ENCODE data around the gene CTSA.
"Not testable (repeated sequence)": the region's sequence is repeated elsewhere in the genome, so short reads cannot be mapped to it uniquely, and the experiment has no call there.

The CTSA gene

DNA sequence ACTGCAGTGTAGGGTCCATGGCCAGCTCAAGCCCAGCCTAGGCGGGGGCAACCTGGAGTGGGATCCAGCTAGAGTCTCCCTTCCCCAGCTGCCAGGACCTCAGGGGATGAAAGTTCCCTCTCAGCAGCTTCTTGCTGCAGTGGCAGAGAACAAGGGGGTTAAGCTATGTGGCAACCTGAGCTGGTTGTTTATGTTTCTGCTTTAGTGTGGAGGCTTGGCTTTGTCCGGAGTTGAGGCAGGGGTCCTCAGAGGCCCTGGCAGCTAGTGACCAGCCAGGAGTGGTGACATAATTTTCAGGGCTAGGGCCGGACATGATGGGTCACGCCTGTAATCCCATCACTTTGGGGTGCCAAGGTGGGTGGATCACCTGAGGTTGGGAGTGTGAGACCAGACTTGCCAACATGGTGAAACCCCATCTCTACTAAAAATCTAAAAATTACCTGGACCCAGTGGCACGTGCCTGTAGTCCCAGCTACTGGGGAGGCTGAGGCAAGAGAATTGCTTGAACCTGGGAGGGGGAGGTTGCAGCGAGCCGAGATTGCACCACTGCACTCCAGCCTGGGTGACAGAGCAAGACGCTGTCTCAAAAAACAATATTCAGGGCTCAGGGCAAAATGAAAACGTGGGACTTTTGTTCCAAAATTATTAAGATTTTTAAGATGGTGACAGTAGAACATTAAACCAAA lies 34.8 kb downstream of the CTSA start:
- peak overlapping the region; percentile 31 for H3K27ac Mint-ChIP-seq
- no peaks in the 10 kb centered on the region for H3K36me3 Mint-ChIP-seq
- no peaks in the 10 kb centered on the region for H3K4me1 Mint-ChIP-seq
- H3K4me3 Mint-ChIP-seq, result no peak overlapping the region
- DNase-seq (ENCODE audit: low spot score in 2 of 2), result no peak
- no peak for ATAC-seq (ENCODE audit: low read depth)
- peaks cover 4% of the 10 kb centered on the region for H3K27me3 Mint-ChIP-seq
- H3K9me3 Mint-ChIP-seq, result no peaks in the 10 kb centered on the region

GRCh38 chr20:45926731-45927070 lies 35.6 kb downstream of the CTSA start:
- DNase-seq (ENCODE audit: low spot score in 2 of 2) (no peak), ATAC-seq (ENCODE audit: low read depth) (no peak)
- Mint-ChIP-seq H3K9me3 (no peaks in the 10 kb centered on the region), H3K27ac (no peak overlapping the region), H3K27me3 (peaks cover 1% of the 10 kb centered on the region), H3K4me3 (no peak overlapping the region), H3K4me1 (no peaks in the 10 kb centered on the region), H3K36me3 (no peaks in the 10 kb centered on the region)

DNA sequence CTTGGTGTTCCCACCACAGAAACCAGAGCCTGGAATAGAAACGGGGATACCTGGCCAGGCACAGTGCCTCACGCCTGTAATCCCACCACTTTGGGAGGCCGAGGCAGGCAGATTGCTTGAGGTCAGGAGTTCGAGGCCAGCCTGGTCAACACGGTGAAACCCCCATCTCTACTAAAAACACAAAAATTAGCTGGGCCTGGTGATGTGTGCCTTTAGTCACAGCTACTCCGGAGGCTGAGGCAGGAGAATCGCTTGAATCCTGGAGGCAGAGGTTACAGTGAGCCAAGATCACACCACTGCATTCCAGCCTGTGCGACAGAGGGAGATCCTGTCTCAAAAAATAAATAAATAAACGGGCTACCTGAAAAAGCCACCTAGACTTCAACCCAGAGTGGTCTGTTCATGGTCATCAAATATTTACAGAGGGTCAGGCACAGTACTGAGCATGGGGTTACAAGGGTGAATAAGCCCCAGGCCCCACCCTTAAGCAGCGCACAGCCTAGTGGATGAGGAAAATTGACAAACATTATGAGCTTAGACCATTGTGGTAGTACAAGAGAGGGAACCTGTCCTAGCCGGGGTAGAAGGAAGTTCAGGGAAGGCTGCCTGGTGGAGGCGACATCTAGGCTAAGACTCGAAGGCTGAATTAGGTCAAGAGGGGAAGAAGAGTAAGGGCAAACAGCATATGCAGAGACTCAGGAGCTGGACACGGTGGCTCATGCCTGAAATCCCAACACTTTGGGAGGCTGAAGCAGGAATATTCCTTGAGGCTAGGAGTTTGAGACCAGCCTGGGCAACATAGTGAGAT lies 36.1 kb downstream of the CTSA start:
- Mint-ChIP-seq H3K36me3 (no peaks in the 10 kb centered on the region), H3K9me3 (no peaks in the 10 kb centered on the region), H3K27me3 (no peaks in the 10 kb centered on the region), H3K4me3 (no peak overlapping the region), H3K4me1 (no peaks in the 10 kb centered on the region), H3K27ac (no peak overlapping the region)
- ATAC-seq (ENCODE audit: low read depth), result no peak
- no peak for DNase-seq (ENCODE audit: low spot score in 2 of 2)

GRCh38 chr20:45931680-45932079 lies 40.5 kb downstream of the CTSA start:
- H3K4me3 Mint-ChIP-seq, result not testable (repeated sequence)

GRCh38 chr20:45933266-45934045 lies 42.3 kb downstream of the CTSA start:
- Mint-ChIP-seq H3K27ac (peak overlapping the region; percentile 98), H3K4me1 (peaks cover 3% of the 10 kb centered on the region), H3K36me3 (peaks cover 6% of the 10 kb centered on the region), H3K9me3 (no peaks in the 10 kb centered on the region), H3K4me3 (peak overlapping the region; percentile 97), H3K27me3 (no peaks in the 10 kb centered on the region)
- no peak for ATAC-seq (ENCODE audit: low read depth)
- peak in 1 of 2 donors; percentile 34 for DNase-seq (ENCODE audit: low spot score in 2 of 2)

More at GRCh38 chr20:45931680-45932079, 40.5 kb downstream of the CTSA start:
- H3K27ac Mint-ChIP-seq; H3K4me1 Mint-ChIP-seq; H3K9me3 Mint-ChIP-seq; DNase-seq (ENCODE audit: low spot score in 2 of 2); H3K36me3 Mint-ChIP-seq; H3K27me3 Mint-ChIP-seq; ATAC-seq (ENCODE audit: low read depth): not testable (repeated sequence)

- H3K4me1 Mint-ChIP-seq, result peaks cover 3% of the 10 kb centered on the region
- H3K27ac Mint-ChIP-seq, result peak overlapping the region; percentile 98
- ATAC-seq (ENCODE audit: low read depth) (peak; percentile 2), DNase-seq (ENCODE audit: low spot score in 2 of 2) (peak in 1 of 2 donors; percentile 36)
- H3K36me3 Mint-ChIP-seq, result peaks cover 11% of the 10 kb centered on the region
- H3K4me3 Mint-ChIP-seq, result peak overlapping the region; percentile 97
- no peaks in the 10 kb centered on the region for H3K9me3 Mint-ChIP-seq
- H3K27me3 Mint-ChIP-seq, result no peaks in the 10 kb centered on the region
These were observed 43.0 kb downstream of the CTSA start for GRCh38 chr20:45934046-45934585.

DNA sequence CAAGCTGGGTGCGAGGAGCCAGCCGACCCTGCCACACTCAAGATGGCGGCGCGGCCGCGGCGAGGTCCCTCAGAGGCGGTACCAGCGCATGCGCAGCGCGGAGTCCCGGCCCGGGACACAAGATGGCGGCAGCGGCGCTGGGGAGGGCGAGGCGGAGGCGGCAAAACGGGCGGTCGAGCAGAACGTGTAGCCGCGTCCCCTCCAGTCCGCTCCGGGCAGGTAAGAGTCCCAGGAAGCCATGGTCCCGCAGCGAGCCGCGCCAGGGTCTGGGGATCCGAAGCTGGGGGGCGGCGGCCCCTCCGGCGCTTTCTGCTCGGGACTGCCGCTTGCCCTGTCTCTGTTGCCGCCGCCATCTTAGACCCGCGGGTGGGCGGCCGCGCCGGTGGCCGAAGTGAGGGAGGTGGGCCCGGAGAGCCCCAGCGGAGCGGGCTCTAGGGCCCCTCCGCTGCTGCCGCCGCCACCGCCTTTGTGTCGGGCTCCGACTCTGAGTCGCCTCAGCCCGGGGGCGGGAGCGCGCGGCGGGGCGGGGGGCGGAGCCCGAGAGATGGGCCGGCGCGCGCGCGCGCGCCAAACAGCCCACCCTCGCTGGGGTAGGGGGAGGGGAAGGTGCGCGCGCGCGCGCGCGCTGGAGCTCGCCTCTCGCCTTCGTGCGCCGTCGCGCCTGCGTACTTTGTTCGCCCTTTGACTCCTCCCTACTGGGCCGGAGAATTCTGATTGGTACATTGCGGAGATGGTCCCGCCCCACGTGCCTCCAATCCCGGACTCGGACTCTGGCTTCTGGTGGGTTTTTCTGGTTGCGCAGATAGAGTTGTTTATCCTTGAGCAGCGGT lies 43.7 kb downstream of the CTSA start, which contains the start of gene PCIF1:
PCIF1 (plus strand) TSS at position 98 of the 830 bp plus-strand sequence. CDS start 4,317 bp downstream, outside the sequence.
- Mint-ChIP-seq H3K27ac (peak within 1 kb of the TSS; percentile 98), H3K36me3 (peaks cover 17% of the 10 kb centered on the region), H3K9me3 (no peaks in the 10 kb centered on the region), H3K4me1 (peaks cover 5% of the 10 kb centered on the region), H3K4me3 (peak within 1 kb of the TSS; percentile 97), H3K27me3 (no peaks in the 10 kb centered on the region)
- ATAC-seq (ENCODE audit: low read depth) (peak; percentile 80), DNase-seq (ENCODE audit: low spot score in 2 of 2) (peak; percentile 98 to 99)

GRCh38 chr20:45935416-45936046 lies 44.4 kb downstream of the CTSA start:
- H3K4me1 Mint-ChIP-seq, result peaks cover 5% of the 10 kb centered on the region
- H3K27me3 Mint-ChIP-seq, result no peaks in the 10 kb centered on the region
- no peaks in the 10 kb centered on the region for H3K9me3 Mint-ChIP-seq
- peak overlapping the region; percentile 98 for H3K27ac Mint-ChIP-seq
- H3K4me3 Mint-ChIP-seq, result peak overlapping the region; percentile 93
- DNase-seq (ENCODE audit: low spot score in 2 of 2) (no peak), ATAC-seq (ENCODE audit: low read depth) (no peak)
- peaks cover 17% of the 10 kb centered on the region for H3K36me3 Mint-ChIP-seq

- ATAC-seq (ENCODE audit: low read depth), result no peak
- Mint-ChIP-seq H3K4me3 (no peak overlapping the region), H3K9me3 (no peaks in the 10 kb centered on the region), H3K27ac (peak overlapping the region; percentile 32), H3K4me1 (peaks cover 5% of the 10 kb centered on the region), H3K27me3 (no peaks in the 10 kb centered on the region), H3K36me3 (peaks cover 17% of the 10 kb centered on the region)
- no peak for DNase-seq (ENCODE audit: low spot score in 2 of 2)
These were observed 46.6 kb downstream of the CTSA start for GRCh38 chr20:45937765-45938164.

- Mint-ChIP-seq H3K4me1 (peaks cover 5% of the 10 kb centered on the region), H3K9me3 (no peaks in the 10 kb centered on the region), H3K36me3 (peaks cover 22% of the 10 kb centered on the region), H3K4me3 (no peak overlapping the region), H3K27ac (no peak overlapping the region), H3K27me3 (no peaks in the 10 kb centered on the region)
- DNase-seq (ENCODE audit: low spot score in 2 of 2), result no peak
- no peak for ATAC-seq (ENCODE audit: low read depth)
These were observed 47.7 kb downstream of the CTSA start for GRCh38 chr20:45938727-45939438.

DNA sequence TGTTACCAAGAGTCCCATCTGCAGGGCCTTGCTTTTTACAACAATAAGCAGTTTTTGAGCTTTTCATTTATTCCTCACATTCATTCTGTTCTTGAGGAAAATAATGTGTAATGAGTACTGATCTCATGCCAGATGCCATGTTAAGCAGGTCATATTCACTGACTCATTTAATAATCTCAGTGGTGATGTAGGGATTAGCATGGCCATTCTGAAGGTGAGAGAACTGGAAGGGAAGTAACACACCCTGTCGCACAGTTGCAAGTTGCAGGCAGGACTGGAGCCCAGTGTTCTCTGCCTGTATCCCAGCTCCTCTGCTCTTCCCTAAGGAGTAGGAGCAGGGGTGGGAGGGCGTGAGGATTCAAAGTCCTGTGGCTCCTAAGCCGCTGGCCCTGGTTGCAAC lies 48.9 kb downstream of the CTSA start:
- peaks cover 5% of the 10 kb centered on the region for H3K4me1 Mint-ChIP-seq
- H3K4me3 Mint-ChIP-seq, result no peak overlapping the region
- ATAC-seq (ENCODE audit: low read depth) (no peak), DNase-seq (ENCODE audit: low spot score in 2 of 2) (no peak)
- no peaks in the 10 kb centered on the region for H3K27me3 Mint-ChIP-seq
- H3K9me3 Mint-ChIP-seq, result no peaks in the 10 kb centered on the region
- H3K27ac Mint-ChIP-seq, result no peak overlapping the region
- H3K36me3 Mint-ChIP-seq, result peaks cover 31% of the 10 kb centered on the region

- H3K36me3 Mint-ChIP-seq, result peaks cover 31% of the 10 kb centered on the region
- no peak overlapping the region for H3K4me3 Mint-ChIP-seq
- no peak overlapping the region for H3K27ac Mint-ChIP-seq
- DNase-seq (ENCODE audit: low spot score in 2 of 2), result no peak
- no peaks in the 10 kb centered on the region for H3K9me3 Mint-ChIP-seq
- H3K27me3 Mint-ChIP-seq, result no peaks in the 10 kb centered on the region
- peaks cover 5% of the 10 kb centered on the region for H3K4me1 Mint-ChIP-seq
- ATAC-seq (ENCODE audit: low read depth), result no peak
These were observed 49.3 kb downstream of the CTSA start for GRCh38 chr20:45940469-45940868.
